Tibial nerve (tissue), 4 donors: ENCODE measurements around the gene SPDYE2B.
"Not testable (repeated sequence)": the region's sequence is repeated elsewhere in the genome, so short reads cannot be mapped to it uniquely, and the experiment has no call there.

ENCODE experiments used
- EP300 ChIP-seq, 2 donors: sonication (generic); formaldehyde crosslinking; IDR thresholded peaks; one replicate each; pipeline ENCODE4 v1.6.1; 2017; ENCODE audit warnings: antibody characterized with exemption in 2 of 2, mild to moderate bottlenecking in 1 of 2
- POLR2A ChIP-seq, 2 donors: fragments of 450-650 bp; IDR thresholded peaks; one replicate each; pipeline ENCODE4 v1.6.1; 2017; ENCODE audit warnings: antibody characterized with exemption in 2 of 2, mild to moderate bottlenecking in 2 of 2, moderate library complexity in 2 of 2
- TF ChIP-seq, protein P1 (sequence below), 5 experiments: fragments of 200-600 bp in 3 of 5; fragments of 450-650 bp in 2 of 5; sonication (generic) in 3 of 5; IDR thresholded peaks; one replicate each; pipeline ENCODE4 v1.5.1; 2016 to 2019; ENCODE audit warnings: antibody characterized with exemption in 5 of 5, mild to moderate bottlenecking in 3 of 5, moderate library complexity in 2 of 5

DNA sequence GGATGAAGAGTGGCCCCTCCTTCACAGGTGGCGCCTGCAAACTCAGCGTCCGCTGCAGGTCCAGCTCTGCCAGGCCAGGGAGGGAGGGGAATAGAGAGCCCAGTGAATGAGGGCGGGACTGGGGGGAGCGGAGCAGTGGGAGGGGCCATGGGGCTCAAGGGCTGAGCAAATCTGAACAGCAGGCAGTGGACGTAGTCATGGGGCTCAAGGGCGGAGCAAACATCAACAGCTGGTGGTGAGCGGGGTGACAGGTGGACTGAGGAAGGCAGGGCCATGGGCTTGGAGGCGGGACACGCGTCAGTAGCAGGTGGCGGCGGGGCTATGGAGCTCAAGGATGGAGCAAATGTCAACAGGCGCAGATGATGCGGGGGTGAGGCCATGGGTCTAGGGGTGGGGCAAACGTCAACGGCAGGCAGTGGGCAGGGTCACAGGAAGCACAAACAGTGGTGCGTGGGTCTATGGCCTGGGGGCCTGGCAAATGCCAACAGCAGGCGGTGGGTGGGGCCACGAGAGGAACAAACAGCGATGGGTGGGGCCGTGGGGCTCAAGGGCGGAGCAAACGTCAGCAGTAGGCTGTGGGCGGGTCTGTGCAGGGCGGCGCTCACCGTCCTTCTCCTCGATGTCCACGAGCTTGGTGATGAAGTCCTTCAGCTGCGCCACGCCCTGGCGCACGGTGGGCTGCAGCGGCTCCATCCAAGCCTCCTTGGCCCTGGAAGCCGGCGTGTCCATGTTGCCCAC is 38.3 kb downstream of the SPDYE2B start:
- TF ChIP-seq, protein P1, sequence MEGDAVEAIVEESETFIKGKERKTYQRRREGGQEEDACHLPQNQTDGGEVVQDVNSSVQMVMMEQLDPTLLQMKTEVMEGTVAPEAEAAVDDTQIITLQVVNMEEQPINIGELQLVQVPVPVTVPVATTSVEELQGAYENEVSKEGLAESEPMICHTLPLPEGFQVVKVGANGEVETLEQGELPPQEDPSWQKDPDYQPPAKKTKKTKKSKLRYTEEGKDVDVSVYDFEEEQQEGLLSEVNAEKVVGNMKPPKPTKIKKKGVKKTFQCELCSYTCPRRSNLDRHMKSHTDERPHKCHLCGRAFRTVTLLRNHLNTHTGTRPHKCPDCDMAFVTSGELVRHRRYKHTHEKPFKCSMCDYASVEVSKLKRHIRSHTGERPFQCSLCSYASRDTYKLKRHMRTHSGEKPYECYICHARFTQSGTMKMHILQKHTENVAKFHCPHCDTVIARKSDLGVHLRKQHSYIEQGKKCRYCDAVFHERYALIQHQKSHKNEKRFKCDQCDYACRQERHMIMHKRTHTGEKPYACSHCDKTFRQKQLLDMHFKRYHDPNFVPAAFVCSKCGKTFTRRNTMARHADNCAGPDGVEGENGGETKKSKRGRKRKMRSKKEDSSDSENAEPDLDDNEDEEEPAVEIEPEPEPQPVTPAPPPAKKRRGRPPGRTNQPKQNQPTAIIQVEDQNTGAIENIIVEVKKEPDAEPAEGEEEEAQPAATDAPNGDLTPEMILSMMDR (IDR thresholded peaks at IDR 0.05) = not testable (repeated sequence)
- not testable (repeated sequence) for TF ChIP-seq POLR2A, EP300 (IDR thresholded peaks at IDR 0.05)
